ENCODE results near the gene HEATR5A. TPM values are rescaled to one million over a fixed set of nuclear protein-coding genes. Genes with fewer than 3 reads are reported as not detected.
A peak's percentile ranks its signal among the peaks of the same experiment; 100 is the strongest.

Gene HEATR5A
- total RNA-seq, 1 experiment from 2014 or later: 12.7 TPM

DNA sequence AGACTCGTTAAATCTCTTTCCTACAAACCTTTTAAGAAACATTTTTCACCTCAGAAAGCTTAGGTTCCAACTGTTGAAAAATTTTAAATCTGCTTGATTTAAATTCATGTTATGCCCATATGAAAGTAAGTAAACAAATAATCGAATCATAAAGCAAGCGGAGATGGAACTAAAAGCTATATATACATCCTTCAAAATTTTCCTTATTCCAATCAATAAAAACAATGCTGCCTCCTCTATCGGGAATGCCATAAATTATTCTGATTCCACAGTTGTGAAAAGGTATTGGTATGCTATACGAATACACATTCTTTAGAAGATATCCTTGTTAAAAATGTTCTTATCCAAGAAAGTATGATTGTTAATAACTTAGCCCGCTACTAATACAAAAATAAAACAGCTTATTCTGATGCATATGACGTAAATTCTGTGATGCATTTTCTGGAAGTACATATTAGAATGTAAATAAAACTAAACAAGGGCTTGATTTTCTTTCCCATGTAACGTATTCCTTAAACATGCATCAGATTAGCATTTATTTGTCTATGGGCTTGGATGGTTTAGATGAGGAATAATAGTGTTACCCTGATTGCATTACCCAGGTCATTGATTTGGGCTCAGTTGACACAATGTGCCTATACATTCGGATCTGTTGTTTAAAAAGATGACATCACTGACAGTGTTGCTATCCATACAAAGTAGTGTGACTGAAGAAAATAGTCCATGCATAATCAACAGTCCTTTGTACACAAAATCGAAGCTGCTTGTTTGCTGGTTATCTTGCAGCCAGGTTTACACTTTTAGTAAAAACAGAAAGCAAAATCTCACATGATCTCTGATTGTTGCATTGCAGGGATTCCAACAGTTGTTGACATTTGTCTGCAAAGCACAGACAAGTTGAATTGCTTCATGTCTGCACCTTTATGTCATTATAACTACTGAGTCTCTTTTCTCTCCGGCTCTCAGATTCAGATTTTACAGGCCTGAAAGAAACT lies 37.6 kb upstream of the HEATR5A start:
- H4K20me1 ChIP-seq (ENCODE audit: low read length): no peaks in the 10 kb centered on the region
- CTCF ChIA-PET: interaction anchor here (0.6 kb wide), 3 partner anchors 52 to 1240 kb away, joined by 3 read pairs; partner anchors contain the start of gene RNU6-8
- H3K4me1 ChIP-seq (ENCODE audit: insufficient read depth, low read length): peaks cover 20% of the 10 kb centered on the region
- peak overlapping the region; percentile 96 for H3K9ac ChIP-seq (ENCODE audit: low read length)
- intact Hi-C loops (cut with micrococcal nuclease): loop anchor here (5.0 to 10.0 kb wide), 4 partner anchors 199 to 1014 kb away; partner anchors contain the start of gene HECTD1
- no peaks in the 10 kb centered on the region for H3F3A ChIP-seq (ENCODE audit: low read length, unreplicated experiment)
- H3K27ac ChIP-seq (ENCODE audit: low read length): no peak overlapping the region
- no peaks in the 10 kb centered on the region for H3K27me3 ChIP-seq (ENCODE audit: low read length)
- DNase-seq: no peak
- BruUV-seq (replicated peaks): TSS peak; percentile 92
- POLR2A ChIA-PET (ENCODE audit: unreplicated experiment): interaction anchor here (0.6 to 1.0 kb wide), 7 partner anchors 9 to 1538 kb away, joined by 3 to 14 read pairs (median 3); partner anchors contain the start of gene HEATR5A
- H3K4me2 ChIP-seq (ENCODE audit: low read length): peak overlapping the region; percentile 88
- peaks cover 28% of the 10 kb centered on the region for H3K79me2 ChIP-seq (ENCODE audit: low read length)
- H2AFZ ChIP-seq (ENCODE audit: low read length): peak overlapping the region; percentile 86
- no peaks in the 10 kb centered on the region for H3K9me3 ChIP-seq (ENCODE audit: low read length)
- no peaks in the 10 kb centered on the region for H3K9me2 ChIP-seq (replicated peaks; ENCODE audit: low read length)
- ATAC-seq: no peak
- H3K4me3 ChIP-seq (ENCODE audit: low read length): peak overlapping the region; percentile 93
- H3K36me3 ChIP-seq (ENCODE audit: low read depth, low read length): no peaks in the 10 kb centered on the region
- TF ChIP-seq EZH2phosphoT487 (IDR thresholded peaks at IDR 0.05; ENCODE audit: borderline replicate concordance, low read length) (no peak), EZH2 (IDR thresholded peaks at IDR 0.05; ENCODE audit: low read length, unreplicated experiment) (no peak), CTCF (conservative IDR thresholded peaks at IDR 0.05; ENCODE audit: low read depth, low read length) (no peak)

- Histone ChIP-seq H3K9ac (ENCODE audit: low read length) (peak within 1 kb of the TSS; percentile 96), H3K4me3 (ENCODE audit: low read length) (peak within 1 kb of the TSS; percentile 93), H3K27ac (ENCODE audit: low read length) (peak within 1 kb of the TSS; percentile 74), H4K20me1 (ENCODE audit: low read length) (no peaks in the 10 kb centered on the region), H3K9me2 (replicated peaks; ENCODE audit: low read length) (no peaks in the 10 kb centered on the region), H3K36me3 (ENCODE audit: low read depth, low read length) (peaks cover 4% of the 10 kb centered on the region; the same call in 1 of the 2 replicates), H3K4me2 (ENCODE audit: low read length) (peak within 1 kb of the TSS; percentile 88), H3K27me3 (ENCODE audit: low read length) (no peaks in the 10 kb centered on the region), H3K9me3 (ENCODE audit: low read length) (no peaks in the 10 kb centered on the region), H2AFZ (ENCODE audit: low read length) (peak within 1 kb of the TSS; percentile 86), H3F3A (ENCODE audit: low read length, unreplicated experiment) (no peaks in the 10 kb centered on the region), H3K79me2 (ENCODE audit: low read length) (peaks cover 28% of the 10 kb centered on the region), H3K4me1 (ENCODE audit: insufficient read depth, low read length) (peaks cover 20% of the 10 kb centered on the region)
- DNase-seq: peak; percentile 99
- peak; percentile 99 for ATAC-seq
- no peak for TF ChIP-seq EZH2 (IDR thresholded peaks at IDR 0.05; ENCODE audit: low read length, unreplicated experiment)
- no peak for TF ChIP-seq EZH2phosphoT487 (IDR thresholded peaks at IDR 0.05; ENCODE audit: borderline replicate concordance, low read length)
- TF ChIP-seq CTCF (conservative IDR thresholded peaks at IDR 0.05; ENCODE audit: low read depth, low read length): no peak; the same call in 1 of the 2 replicates
- ChIA-PET POLR2A (ENCODE audit: unreplicated experiment) (interaction anchor here (0.6 to 1.0 kb wide), 7 partner anchors 8 to 1539 kb away, joined by 3 to 14 read pairs (median 3); partner anchors contain the start of gene HEATR5A), CTCF (interaction anchor here (0.6 kb wide), 3 partner anchors 53 to 1241 kb away, joined by 3 read pairs; partner anchors contain the start of gene RNU6-8)
- intact Hi-C loops (cut with micrococcal nuclease): loop anchor here (5.0 to 10.0 kb wide), 4 partner anchors 200 to 1015 kb away; partner anchors contain the start of gene HECTD1
- BruUV-seq (replicated peaks): TSS peak; percentile 86
Observed at GRCh38 chr14:31456841-31457664, 36.7 kb upstream of the HEATR5A start, which contains the start of gene DTD2. DTD2 (minus strand) TSS chr14:31457506; CDS start chr14:31457393, 113 bp downstream.

Data from PC-3 (cell line).